H1 (cell line): ENCODE data around the gene SLC6A18.

Source experiments
- ASH2L ChIP-seq: fragments of 200-600, 300-600 bp; sonication (generic); IDR thresholded peaks from one replicate; pipeline ENCODE4 v1.7.1; 2017; ENCODE audit warnings: low read length
- CEBPB ChIP-seq: IDR thresholded peaks from 2 replicates; pipeline ENCODE4 v1.6.1; 2012; ENCODE audit warnings: low read depth, low read length
- EP300 ChIP-seq, 2 experiments: IDR thresholded peaks; 1 replicate in 1 of 2; 2 replicates in 1 of 2; pipeline ENCODE4 v1.6.1; 2011 to 2012; ENCODE audit warnings: low read depth in 2 of 2, low read length in 2 of 2, mild to moderate bottlenecking in 2 of 2, borderline replicate concordance in 1 of 2, inconsistent platforms in 1 of 2, moderate library complexity in 1 of 2
- EZH2 ChIP-seq: fragments of 200-600 bp; sonication (generic); IDR thresholded peaks from 2 replicates; pipeline ENCODE4 v1.7.1; 2012; ENCODE audit warnings: low read depth, mild to moderate bottlenecking, moderate library complexity, low read length, inconsistent platforms; ENCODE audit not compliant: severe bottlenecking
- FOSL1 ChIP-seq: IDR thresholded peaks from 2 replicates; pipeline ENCODE4 v1.6.1; 2011; ENCODE audit warnings: mild to moderate bottlenecking, low read depth, low read length, moderate library complexity; ENCODE audit not compliant: insufficient read depth
- GABPA ChIP-seq: IDR thresholded peaks from 2 replicates; pipeline ENCODE4 v1.6.1; 2011; ENCODE audit warnings: mild to moderate bottlenecking, low read length, moderate library complexity, borderline replicate concordance; ENCODE audit not compliant: insufficient read depth
- POLR2A ChIP-seq, 2 experiments: IDR thresholded peaks; 1 replicate in 1 of 2; 2 replicates in 1 of 2; pipeline ENCODE4 v1.6.1; 2011; ENCODE audit warnings: low read depth in 2 of 2, low read length in 2 of 2, mild to moderate bottlenecking in 2 of 2; ENCODE audit errors: control extremely low read depth in 1 of 2
- SAP30 ChIP-seq: fragments of 300-600 bp; sonication (generic); IDR thresholded peaks from 2 replicates; pipeline ENCODE4 v1.7.1; 2012; ENCODE audit warnings: low read length, moderate library complexity, mild to moderate bottlenecking, inconsistent platforms; ENCODE audit not compliant: insufficient read depth, insufficient replicate concordance
- SIN3A ChIP-seq, 2 experiments: IDR thresholded peaks in 1 of 2; conservative IDR thresholded peaks in 1 of 2; 2 replicates each; pipeline ENCODE4 v1.6.1; 2011 to 2012; ENCODE audit warnings: low read length in 2 of 2, improper control_type of control experiment in 1 of 2, low read depth in 1 of 2, mild to moderate bottlenecking in 1 of 2
- TAF1 ChIP-seq: IDR thresholded peaks from 2 replicates; pipeline ENCODE4 v1.6.1; 2011; ENCODE audit warnings: mild to moderate bottlenecking, low read depth, low read length
- YY1 ChIP-seq: IDR thresholded peaks from 2 replicates; pipeline ENCODE4 v1.6.1; 2011; ENCODE audit warnings: low read depth, mild to moderate bottlenecking, low read length
- TF ChIP-seq, protein P1 (sequence below), 3 experiments: IDR thresholded peaks; 1 replicate in 2 of 3; 2 replicates in 1 of 3; pipeline versions ENCODE4 v1.5.1 to v1.6.1; 2011; ENCODE audit warnings: low read length in 3 of 3, mild to moderate bottlenecking in 3 of 3, inconsistent platforms in 2 of 3, low read depth in 1 of 3, moderate library complexity in 1 of 3; ENCODE audit not compliant: insufficient read depth in 1 of 3; ENCODE audit errors: control extremely low read depth in 1 of 3
- TF ChIP-seq, protein P2 (sequence below): IDR thresholded peaks from 2 replicates; pipeline ENCODE4 v1.6.1; 2012; ENCODE audit warnings: inconsistent platforms
- TF ChIP-seq, protein P3 (sequence below): IDR thresholded peaks from 2 replicates; pipeline ENCODE4 v1.6.1; 2011; ENCODE audit warnings: low read length, improper control_type of control experiment

DNA sequence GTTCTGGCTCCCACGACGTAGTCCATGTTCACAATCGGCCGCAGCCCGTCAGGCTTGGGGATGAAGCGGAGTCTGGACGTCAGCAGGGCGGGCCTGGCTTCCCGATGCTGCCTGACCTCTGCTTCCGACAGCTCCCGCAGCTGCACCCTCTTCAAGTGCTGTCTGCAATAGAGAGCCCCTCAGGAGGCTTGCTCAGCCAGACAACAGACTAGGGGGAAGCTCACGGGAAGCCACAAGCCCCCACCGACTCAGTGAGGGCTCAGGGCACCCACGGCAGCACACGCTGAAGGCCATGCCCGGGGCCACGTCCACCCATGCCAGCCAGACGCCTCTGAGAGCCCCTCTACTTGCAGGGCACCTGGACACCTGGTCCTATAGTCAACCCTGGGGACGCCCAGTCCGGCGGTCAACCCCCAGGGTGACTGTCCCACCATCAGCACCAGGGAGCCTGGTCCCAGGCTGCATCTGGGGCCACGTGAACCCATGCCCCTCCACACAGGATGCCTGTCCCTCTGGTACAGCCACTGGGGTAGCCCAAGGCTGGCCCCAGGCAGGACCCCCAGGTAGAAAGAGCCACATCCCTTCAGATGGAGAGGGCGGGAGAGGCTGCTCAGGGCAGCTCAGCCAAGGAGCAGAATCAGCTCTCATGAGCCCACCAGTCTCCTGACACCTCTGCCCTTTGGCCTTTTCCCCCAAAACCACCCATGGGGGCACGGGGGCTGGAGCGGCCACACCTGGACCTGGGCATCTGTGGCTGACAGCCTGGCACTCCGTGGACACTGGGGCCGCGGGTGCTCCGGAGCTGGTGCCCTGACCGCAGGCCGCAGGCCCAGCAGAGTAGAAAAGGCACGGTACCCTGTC lies 55.2 kb downstream of the SLC6A18 start:
- TF ChIP-seq, protein P1, sequence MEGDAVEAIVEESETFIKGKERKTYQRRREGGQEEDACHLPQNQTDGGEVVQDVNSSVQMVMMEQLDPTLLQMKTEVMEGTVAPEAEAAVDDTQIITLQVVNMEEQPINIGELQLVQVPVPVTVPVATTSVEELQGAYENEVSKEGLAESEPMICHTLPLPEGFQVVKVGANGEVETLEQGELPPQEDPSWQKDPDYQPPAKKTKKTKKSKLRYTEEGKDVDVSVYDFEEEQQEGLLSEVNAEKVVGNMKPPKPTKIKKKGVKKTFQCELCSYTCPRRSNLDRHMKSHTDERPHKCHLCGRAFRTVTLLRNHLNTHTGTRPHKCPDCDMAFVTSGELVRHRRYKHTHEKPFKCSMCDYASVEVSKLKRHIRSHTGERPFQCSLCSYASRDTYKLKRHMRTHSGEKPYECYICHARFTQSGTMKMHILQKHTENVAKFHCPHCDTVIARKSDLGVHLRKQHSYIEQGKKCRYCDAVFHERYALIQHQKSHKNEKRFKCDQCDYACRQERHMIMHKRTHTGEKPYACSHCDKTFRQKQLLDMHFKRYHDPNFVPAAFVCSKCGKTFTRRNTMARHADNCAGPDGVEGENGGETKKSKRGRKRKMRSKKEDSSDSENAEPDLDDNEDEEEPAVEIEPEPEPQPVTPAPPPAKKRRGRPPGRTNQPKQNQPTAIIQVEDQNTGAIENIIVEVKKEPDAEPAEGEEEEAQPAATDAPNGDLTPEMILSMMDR (IDR thresholded peaks at IDR 0.05; ENCODE audit: control extremely low read depth in 1 of 3, insufficient read depth in 1 of 3, low read depth in 1 of 3, low read length in 3 of 3), result no peak
- TF ChIP-seq GABPA (no peak), EP300 (IDR thresholded peaks at IDR 0.05; ENCODE audit: borderline replicate concordance in 1 of 2, low read depth in 2 of 2, low read length in 2 of 2) (no peak), YY1 (no peak), TAF1 (no peak), ASH2L (no peak), POLR2A (IDR thresholded peaks at IDR 0.05; ENCODE audit: control extremely low read depth in 1 of 2, low read depth in 2 of 2, low read length in 2 of 2) (no peak), FOSL1 (no peak), SIN3A (conservative IDR thresholded peaks at IDR 0.05 in 1 of 2, IDR thresholded peaks at IDR 0.05 in 1 of 2; ENCODE audit: low read depth in 1 of 2, low read length in 2 of 2) (no peak), SAP30 (no peak), EZH2 (no peak), CEBPB (no peak)
- TF ChIP-seq, protein P2, sequence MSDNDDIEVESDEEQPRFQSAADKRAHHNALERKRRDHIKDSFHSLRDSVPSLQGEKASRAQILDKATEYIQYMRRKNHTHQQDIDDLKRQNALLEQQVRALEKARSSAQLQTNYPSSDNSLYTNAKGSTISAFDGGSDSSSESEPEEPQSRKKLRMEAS, result no peak
- TF ChIP-seq, protein P3, sequence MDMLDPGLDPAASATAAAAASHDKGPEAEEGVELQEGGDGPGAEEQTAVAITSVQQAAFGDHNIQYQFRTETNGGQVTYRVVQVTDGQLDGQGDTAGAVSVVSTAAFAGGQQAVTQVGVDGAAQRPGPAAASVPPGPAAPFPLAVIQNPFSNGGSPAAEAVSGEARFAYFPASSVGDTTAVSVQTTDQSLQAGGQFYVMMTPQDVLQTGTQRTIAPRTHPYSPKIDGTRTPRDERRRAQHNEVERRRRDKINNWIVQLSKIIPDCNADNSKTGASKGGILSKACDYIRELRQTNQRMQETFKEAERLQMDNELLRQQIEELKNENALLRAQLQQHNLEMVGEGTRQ, result no peak
